Right atrium auricular region (tissue), 2 donors: Measurements from ENCODE around the gene TTPAL. TPM values are rescaled to one million over a fixed set of nuclear protein-coding genes. Genes with fewer than 3 reads are reported as not detected.

Experiments used
- DNase-seq: peaks from one replicate; pipeline ENCODE4 v3.0.0-alpha.2; 2019; ENCODE audit warnings: low spot score
- H3K27ac ChIP-seq, 2 donors: fragments of 200-600 bp; sonication (generic); 1 replicate in 1 of 2; 2 replicates in 1 of 2; pipeline ENCODE4 v1.5.1; 2016 to 2019
- H3K27me3 ChIP-seq, 2 donors: fragments of 200-600 bp; sonication (generic); one replicate each; pipeline versions ENCODE4 v1.5.1 to v1.6.0; 2017 to 2019
- H3K36me3 ChIP-seq: fragments of 200-600 bp; sonication (generic); one replicate; pipeline ENCODE4 v1.5.1; 2016
- H3K4me1 ChIP-seq, 2 donors: fragments of 200-600 bp; sonication (generic); one replicate each; pipeline versions ENCODE4 v1.5.1 to v1.6.0; 2017 to 2019
- H3K4me3 ChIP-seq, 2 donors: fragments of 200-600 bp; sonication (generic); 1 replicate in 1 of 2; 2 replicates in 1 of 2; pipeline ENCODE4 v1.5.1; 2017 to 2019; ENCODE audit warnings: mild to moderate bottlenecking in 1 of 2, moderate library complexity in 1 of 2
- H3K9me3 ChIP-seq, 2 donors: fragments of 200-600 bp; sonication (generic); one replicate each; pipeline ENCODE4 v1.5.1; 2019
- total RNA-seq, 2 donors: library from RNA; depleted of rRNA; stranded (reverse); fragments of >200 nt; gene quantifications; one replicate each; pipeline ENCODE4 v1.1.0, GENCODE V29; 2016
- TF ChIP-seq, protein P1 (sequence below), 2 donors: fragments of 200-600 bp; sonication (generic); IDR thresholded peaks; one replicate each; pipeline ENCODE4 v1.5.1; 2019; ENCODE audit warnings: antibody characterized with exemption in 2 of 2

The TTPAL gene
- total RNA-seq, 2 donors from 2014 or later: 3.6 to 6.0 TPM

DNA sequence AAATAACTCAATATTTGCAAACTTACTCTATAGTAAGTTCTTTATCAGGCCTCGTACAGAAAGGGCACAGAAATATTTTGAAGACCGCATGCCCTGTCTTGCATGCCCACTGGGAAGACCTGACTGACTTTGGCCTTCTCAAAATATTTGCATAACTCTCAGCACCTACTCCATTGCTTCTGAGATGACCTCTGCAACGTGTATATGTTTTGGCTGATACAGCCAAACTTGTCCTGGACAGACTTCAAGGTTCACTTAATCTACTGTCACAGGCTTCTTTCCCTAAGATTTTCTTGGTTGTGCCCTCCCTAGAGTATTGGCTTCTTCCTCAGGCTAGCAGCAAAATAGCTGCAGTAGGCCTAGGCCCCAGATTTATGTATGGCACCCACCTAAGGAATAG lies 67.7 kb downstream of the TTPAL start:
- DNase-seq: no peak
- Histone ChIP-seq H3K4me1 (peaks cover 0 to 41% of the 10 kb centered on the region in 2 donors), H3K36me3 (no peaks in the 10 kb centered on the region), H3K27ac (peak overlapping the region in 1 of 2 donors; percentile 63), H3K4me3 (no peak overlapping the region), H3K9me3 (no peaks in the 10 kb centered on the region), H3K27me3 (no peaks in the 10 kb centered on the region)
- TF ChIP-seq, protein P1, sequence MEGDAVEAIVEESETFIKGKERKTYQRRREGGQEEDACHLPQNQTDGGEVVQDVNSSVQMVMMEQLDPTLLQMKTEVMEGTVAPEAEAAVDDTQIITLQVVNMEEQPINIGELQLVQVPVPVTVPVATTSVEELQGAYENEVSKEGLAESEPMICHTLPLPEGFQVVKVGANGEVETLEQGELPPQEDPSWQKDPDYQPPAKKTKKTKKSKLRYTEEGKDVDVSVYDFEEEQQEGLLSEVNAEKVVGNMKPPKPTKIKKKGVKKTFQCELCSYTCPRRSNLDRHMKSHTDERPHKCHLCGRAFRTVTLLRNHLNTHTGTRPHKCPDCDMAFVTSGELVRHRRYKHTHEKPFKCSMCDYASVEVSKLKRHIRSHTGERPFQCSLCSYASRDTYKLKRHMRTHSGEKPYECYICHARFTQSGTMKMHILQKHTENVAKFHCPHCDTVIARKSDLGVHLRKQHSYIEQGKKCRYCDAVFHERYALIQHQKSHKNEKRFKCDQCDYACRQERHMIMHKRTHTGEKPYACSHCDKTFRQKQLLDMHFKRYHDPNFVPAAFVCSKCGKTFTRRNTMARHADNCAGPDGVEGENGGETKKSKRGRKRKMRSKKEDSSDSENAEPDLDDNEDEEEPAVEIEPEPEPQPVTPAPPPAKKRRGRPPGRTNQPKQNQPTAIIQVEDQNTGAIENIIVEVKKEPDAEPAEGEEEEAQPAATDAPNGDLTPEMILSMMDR (IDR thresholded peaks at IDR 0.05): no peak

Other genes with a start within 250 kb of the TTPAL start
- gene GDAP1L1, start 228.6 kb upstream of the TTPAL start, total RNA-seq: 1 to 10 TPM in 1 of 2 donors, not detected in 1; 1.2 TPM
- gene FITM2, start 164.7 kb upstream of the TTPAL start, total RNA-seq: 100 to 1,000 TPM in 1 of 2 donors, 10 to 100 TPM in 1; 87.1 to 143 TPM
- gene R3HDML, start 138.8 kb upstream of the TTPAL start, total RNA-seq: not detected
- gene HNF4A, start 120.2 kb upstream of the TTPAL start, total RNA-seq: not detected
- 100 to 1,000 TPM in 1 of 2 donors, 10 to 100 TPM in 1; 85.7 to 112 TPM for gene SERINC3, start 46.2 kb downstream of the TTPAL start, total RNA-seq
- 100 to 1,000 TPM; 237 to 268 TPM for gene PKIG, start 106.7 kb downstream of the TTPAL start, total RNA-seq
- 10 to 100 TPM in 1 of 2 donors, 1 to 10 TPM in 1; 6.3 to 16.7 TPM for gene ADA, start 175.8 kb downstream of the TTPAL start, total RNA-seq
- 100 to 1,000 TPM in 1 of 2 donors, 10 to 100 TPM in 1; 85.1 to 118 TPM for gene CCN5, start 239.5 kb downstream of the TTPAL start, total RNA-seq